H9 (cell line): ENCODE measurements around the gene PSMA3. TPM values are rescaled to one million over a fixed set of nuclear protein-coding genes. Genes with fewer than 3 reads are reported as not detected.

Source experiments
- DNase-seq: peaks from one replicate; pipeline ENCODE4 v3.0.0-alpha.2; 2017
- H2AFZ ChIP-seq: one replicate; pipeline ENCODE4 v1.6.1; 2013; ENCODE audit warnings: mild to moderate bottlenecking, low read length, control low read depth, moderate library complexity
- H2AK5ac ChIP-seq: 2 replicates; pipeline ENCODE4 v1.6.1; 2013; ENCODE audit warnings: low read length, control low read depth, mixed read lengths; ENCODE audit not compliant: insufficient read length
- H2BK120ac ChIP-seq: one replicate; pipeline ENCODE4 v1.6.1; 2013; ENCODE audit warnings: low read depth, mild to moderate bottlenecking, low read length, control low read depth, inconsistent platforms; ENCODE audit not compliant: poor library complexity, severe bottlenecking
- H2BK12ac ChIP-seq: 2 replicates; pipeline ENCODE4 v1.6.1; 2013; ENCODE audit warnings: low read length, control low read depth, mixed read lengths, low read depth; ENCODE audit not compliant: insufficient read length
- H2BK15ac ChIP-seq: 2 replicates; pipeline ENCODE4 v1.6.1; 2013; ENCODE audit warnings: low read depth, low read length, control low read depth
- H2BK20ac ChIP-seq: one replicate; pipeline ENCODE4 v1.6.1; 2013; ENCODE audit warnings: low read depth, mild to moderate bottlenecking, low read length, control low read depth, inconsistent platforms; ENCODE audit not compliant: poor library complexity, severe bottlenecking
- H2BK5ac ChIP-seq: 2 replicates; pipeline ENCODE4 v1.6.1; 2013; ENCODE audit warnings: low read length, control low read depth, mixed read lengths; ENCODE audit not compliant: insufficient read length
- H3K14ac ChIP-seq: 2 replicates; pipeline ENCODE4 v1.6.1; 2013; ENCODE audit warnings: low read length, control low read depth; ENCODE audit not compliant: insufficient read depth
- H3K18ac ChIP-seq: 2 replicates; pipeline ENCODE4 v1.6.1; 2013; ENCODE audit warnings: low read depth, mild to moderate bottlenecking, mixed read lengths, low read length, control low read depth; ENCODE audit not compliant: insufficient read length
- H3K23ac ChIP-seq: 2 replicates; pipeline ENCODE4 v1.6.1; 2013; ENCODE audit warnings: low read length, control low read depth, mixed read lengths, low read depth; ENCODE audit not compliant: insufficient read length
- H3K23me2 ChIP-seq: 2 replicates; pipeline ENCODE4 v1.6.1; 2013; ENCODE audit warnings: low read depth, mild to moderate bottlenecking, mixed read lengths, low read length, control low read depth; ENCODE audit not compliant: insufficient read length, poor library complexity, severe bottlenecking
- H3K27ac ChIP-seq: 2 replicates; pipeline ENCODE4 v1.5.1; 2013; ENCODE audit warnings: low read length, control low read depth, mixed read lengths, low read depth; ENCODE audit not compliant: insufficient read length
- H3K27me3 ChIP-seq: 2 replicates; pipeline ENCODE4 v1.6.1; 2013; ENCODE audit warnings: low read length, control low read depth, inconsistent platforms; ENCODE audit not compliant: insufficient read depth
- H3K4ac ChIP-seq: 2 replicates; pipeline ENCODE4 v1.6.1; 2013; ENCODE audit warnings: low read depth, mild to moderate bottlenecking, control low read depth, inconsistent platforms, low read length, moderate library complexity
- H3K4me1 ChIP-seq: 2 replicates; pipeline ENCODE4 v1.6.1; 2013; ENCODE audit warnings: low read length, control low read depth, inconsistent platforms; ENCODE audit not compliant: insufficient read depth
- H3K4me2 ChIP-seq: 2 replicates; pipeline ENCODE4 v1.6.1; 2013; ENCODE audit warnings: low read length, control low read depth, mixed read lengths; ENCODE audit not compliant: insufficient read length, insufficient read depth
- H3K56ac ChIP-seq: 2 replicates; pipeline ENCODE4 v1.6.1; 2013; ENCODE audit warnings: low read depth, mild to moderate bottlenecking, mixed read lengths, low read length, control low read depth; ENCODE audit not compliant: insufficient read length
- H3K79me1 ChIP-seq: 2 replicates; pipeline ENCODE4 v1.6.1; 2013; ENCODE audit warnings: low read depth, mild to moderate bottlenecking, moderate library complexity, low read length, control low read depth, inconsistent platforms; ENCODE audit not compliant: insufficient read depth, poor library complexity, severe bottlenecking
- H3K79me2 ChIP-seq: 2 replicates; pipeline ENCODE4 v1.6.1; 2013; ENCODE audit warnings: low read length, control low read depth, inconsistent platforms; ENCODE audit not compliant: insufficient read depth
- H3K9ac ChIP-seq: 2 replicates; pipeline ENCODE4 v1.6.1; 2013; ENCODE audit warnings: low read length, control low read depth, mixed read lengths; ENCODE audit not compliant: insufficient read length; ENCODE audit errors: extremely low read depth
- H3K9me3 ChIP-seq: one replicate; pipeline ENCODE4 v1.6.1; 2013; ENCODE audit warnings: low read depth, low read length, inconsistent platforms; ENCODE audit not compliant: control insufficient read depth
- H3T11ph ChIP-seq: one replicate; pipeline ENCODE4 v1.6.1; 2013; ENCODE audit warnings: mild to moderate bottlenecking, low read length, control low read depth, inconsistent platforms
- H4K20me1 ChIP-seq: one replicate; pipeline ENCODE4 v1.6.1; 2013; ENCODE audit not compliant: control insufficient read depth, insufficient read length, insufficient read depth
- H4K5ac ChIP-seq: 2 replicates; pipeline ENCODE4 v1.6.1; 2013; ENCODE audit warnings: low read depth, mild to moderate bottlenecking, mixed read lengths, low read length, control low read depth; ENCODE audit not compliant: insufficient read length
- H4K8ac ChIP-seq: replicated peaks from 2 replicates; pipeline ENCODE4 v1.6.1; 2013; ENCODE audit warnings: low read length, control low read depth, mixed read lengths, low read depth; ENCODE audit not compliant: insufficient read length
- H4K91ac ChIP-seq: 2 replicates; pipeline ENCODE4 v1.6.1; 2013; ENCODE audit warnings: low read depth, mild to moderate bottlenecking, moderate library complexity, mixed read lengths, low read length, control low read depth; ENCODE audit not compliant: insufficient read length
- H3K27ac Mint-ChIP-seq, 3 experiments: 2 replicates in 2 of 3; 3 replicates in 1 of 3; pipeline ENCODE4 v1.8.0; 2020 to 2021; ENCODE audit warnings: mixed read lengths in 3 of 3, mild to moderate bottlenecking in 1 of 3, moderate library complexity in 1 of 3
- H3K27me3 Mint-ChIP-seq: 2 replicates; pipeline ENCODE4 v1.8.0; 2021; ENCODE audit warnings: low read depth, mild to moderate bottlenecking, moderate library complexity, mixed read lengths
- H3K36me3 Mint-ChIP-seq, 3 experiments: 2 replicates in 2 of 3; 3 replicates in 1 of 3; pipeline ENCODE4 v1.8.0; 2020 to 2021; ENCODE audit warnings: low read depth in 3 of 3, mixed read lengths in 3 of 3; ENCODE audit not compliant: insufficient read depth in 1 of 3
- H3K4me1 Mint-ChIP-seq, 2 experiments: 2 replicates each; pipeline ENCODE4 v1.8.0; 2020; ENCODE audit warnings: mixed read lengths in 2 of 2
- H3K4me3 Mint-ChIP-seq, 2 experiments: 2 replicates in 1 of 2; 3 replicates in 1 of 2; pipeline ENCODE4 v1.8.0; 2020 to 2021; ENCODE audit warnings: mild to moderate bottlenecking in 2 of 2, mixed read lengths in 2 of 2, moderate library complexity in 1 of 2
- H3K9me3 Mint-ChIP-seq, 2 experiments: 2 replicates in 1 of 2; 3 replicates in 1 of 2; pipeline ENCODE4 v1.8.0; 2020; ENCODE audit warnings: mild to moderate bottlenecking in 2 of 2, mixed read lengths in 2 of 2, moderate library complexity in 1 of 2
- CTCF ChIP-seq: fragments of 200-600 bp; sonication (generic); conservative IDR thresholded peaks from 3 replicates; pipeline ENCODE4 v1.8.0; 2021; ENCODE audit warnings: antibody characterized with exemption, mild to moderate bottlenecking
- WGBS: extraction: QIAGEN DNeasy Blood & Tissue Kit; methylation state at CpG from one replicate; pipeline ENCODE4 v1.1.7; 2013; ENCODE audit warnings: missing lambda C conversion rate, low lambda C conversion rate, mixed read lengths; ENCODE audit not compliant: insufficient read length; ENCODE audit errors: extremely low coverage; 5-methylcytosine and 5-hydroxymethylcytosine counted together
- total RNA-seq: library from RNA; stranded (reverse); gene quantifications from 2 replicates; pipeline ENCODE4 v1.2.1, GENCODE V29; 2021

PSMA3 gene
- total RNA-seq, 1 experiment from 2014 or later: 342 TPM

GRCh38 chr14:58278177-58278576 lies 33.5 kb downstream of the PSMA3 start:
- no peak overlapping the region for H3K4ac ChIP-seq
- no peaks in the 10 kb centered on the region for H3K27me3 ChIP-seq
- H3K14ac ChIP-seq: no peak overlapping the region
- no peak overlapping the region for H3K4me2 ChIP-seq
- Mint-ChIP-seq H3K9me3 (no peaks in the 10 kb centered on the region), H3K27ac (0 out of 7 replicates have a peak overlapping the region, but pooled peaks of 2 of the 3 experiments have one; percentile 44 to 57), H3K4me3 (no peak overlapping the region), H3K4me1 (no peaks in the 10 kb centered on the region), H3K36me3 (peaks cover 11 to 58% (median 45%) of the 10 kb centered on the region in 3 experiments; a peak in 6 of 7 replicates), H3K27me3 (no peaks in the 10 kb centered on the region)
- no peak overlapping the region for H3K9ac ChIP-seq
- H3T11ph ChIP-seq: no peak overlapping the region
- TF ChIP-seq CTCF: no peak
- H2BK15ac ChIP-seq: no peak overlapping the region
- no peak overlapping the region for H3K23ac ChIP-seq
- H3K79me1 ChIP-seq: peaks cover 9% of the 10 kb centered on the region
- no peak overlapping the region for H2AFZ ChIP-seq
- 0 out of 2 replicates have a peak, but pooled peaks cover 2% of the 10 kb centered on the region for H3K79me2 ChIP-seq
- H4K91ac ChIP-seq: no peak overlapping the region
- H3K4me1 ChIP-seq: no peaks in the 10 kb centered on the region
- H4K5ac ChIP-seq: no peak overlapping the region
- H2BK20ac ChIP-seq: no peak overlapping the region
- no peak overlapping the region for H2AK5ac ChIP-seq
- H2BK12ac ChIP-seq: no peak overlapping the region
- H3K18ac ChIP-seq: no peak overlapping the region
- H3K9me3 ChIP-seq: no peaks in the 10 kb centered on the region
- H4K20me1 ChIP-seq: no peaks in the 10 kb centered on the region
- H4K8ac ChIP-seq: no peak overlapping the region
- H3K27ac ChIP-seq: no peak overlapping the region
- H2BK5ac ChIP-seq: no peak overlapping the region
- no peak for DNase-seq
- no peak overlapping the region for H2BK120ac ChIP-seq
- no peaks in the 10 kb centered on the region for H3K23me2 ChIP-seq
- no peak overlapping the region for H3K56ac ChIP-seq
- no CpG with 5 or more reads among the region's 8 CpGs for WGBS
